HFFc6 (cell line): ENCODE results near the gene ACP7. TPM values are rescaled to one million over a fixed set of nuclear protein-coding genes. Genes with fewer than 3 reads are reported as not detected.

Experiments used
- DNase-seq: peaks from one replicate; pipeline ENCODE4 v3.0.0-alpha.2; 2018
- H3K27ac Mint-ChIP-seq: 2 replicates; pipeline ENCODE4 v1.8.0; 2020; ENCODE audit warnings: mild to moderate bottlenecking, mixed read lengths
- H3K27me3 Mint-ChIP-seq: 2 replicates; pipeline ENCODE4 v1.8.0; 2021; ENCODE audit warnings: mild to moderate bottlenecking, moderate library complexity, mixed read lengths; ENCODE audit not compliant: insufficient read depth
- H3K36me3 Mint-ChIP-seq: 2 replicates; pipeline ENCODE4 v1.8.0; 2021; ENCODE audit warnings: low read depth, mixed read lengths
- H3K4me1 Mint-ChIP-seq: 2 replicates; pipeline ENCODE4 v1.8.0; 2020; ENCODE audit warnings: low read depth, mixed read lengths
- H3K4me3 Mint-ChIP-seq: 2 replicates; pipeline ENCODE4 v1.8.0; 2020; ENCODE audit warnings: mild to moderate bottlenecking, moderate library complexity, mixed read lengths
- H3K9me3 Mint-ChIP-seq: 2 replicates; pipeline ENCODE4 v1.8.0; 2020; ENCODE audit warnings: mild to moderate bottlenecking, mixed read lengths
- CTCF ChIP-seq: fragments of 200-600 bp; sonication (generic); IDR thresholded peaks from 2 replicates; pipeline ENCODE4 v1.5.0; 2021; ENCODE audit warnings: antibody characterized with exemption, mild to moderate bottlenecking
- total RNA-seq, 6 experiments: library from RNA; stranded (reverse); fragmentation: NEBNext Ultra II Directional; extraction: Animal tissue kit (Norgen Biotek cat#: 25700); gene quantifications; 2 replicates in 1 of 6; 3 replicates in 5 of 6; pipeline ENCODE4 v1.2.3, GENCODE V29; 2021

Gene ACP7
- total RNA-seq, 6 experiments from 2014 or later: not detected

- no peak overlapping the region for H3K4me3 Mint-ChIP-seq
- no peaks in the 10 kb centered on the region for H3K4me1 Mint-ChIP-seq
- no peak for TF ChIP-seq CTCF
- no peak overlapping the region for H3K27ac Mint-ChIP-seq
- 0 out of 2 replicates have a peak, but pooled peaks cover under 1% of the 10 kb centered on the region for H3K9me3 Mint-ChIP-seq
- H3K27me3 Mint-ChIP-seq: peaks cover 27% of the 10 kb centered on the region
- no peaks in the 10 kb centered on the region for H3K36me3 Mint-ChIP-seq
- DNase-seq: no peak
Observed at GRCh38 chr19:39046037-39046821, 37.9 kb upstream of the ACP7 start.

GRCh38 chr19:39047073-39047472, 37.1 kb upstream of the ACP7 start:
- Mint-ChIP-seq H3K27ac (no peak overlapping the region), H3K36me3 (no peaks in the 10 kb centered on the region), H3K4me1 (no peaks in the 10 kb centered on the region), H3K27me3 (peaks cover 27% of the 10 kb centered on the region), H3K9me3 (no peaks in the 10 kb centered on the region), H3K4me3 (no peak overlapping the region)
- TF ChIP-seq CTCF: no peak
- no peak for DNase-seq

- H3K4me3 Mint-ChIP-seq: no peak overlapping the region
- no peaks in the 10 kb centered on the region; the same call in 1 of the 2 replicates for H3K9me3 Mint-ChIP-seq
- no peak for DNase-seq
- 0 out of 2 replicates have a peak, but pooled peaks cover 4% of the 10 kb centered on the region for H3K36me3 Mint-ChIP-seq
- peaks cover 15% of the 10 kb centered on the region for H3K27me3 Mint-ChIP-seq
- no peak overlapping the region for H3K27ac Mint-ChIP-seq
- peak; percentile 99 for TF ChIP-seq CTCF
- H3K4me1 Mint-ChIP-seq: no peaks in the 10 kb centered on the region
Observed at GRCh38 chr19:39052243-39052746, 31.9 kb upstream of the ACP7 start.

- Mint-ChIP-seq H3K4me3 (no peak overlapping the region), H3K4me1 (no peaks in the 10 kb centered on the region), H3K9me3 (no peaks in the 10 kb centered on the region; the same call in 1 of the 2 replicates), H3K27me3 (peaks cover 17% of the 10 kb centered on the region), H3K27ac (no peak overlapping the region), H3K36me3 (0 out of 2 replicates have a peak, but pooled peaks cover 4% of the 10 kb centered on the region)
- no peak for DNase-seq
- no peak for TF ChIP-seq CTCF
Observed at GRCh38 chr19:39052846-39053245, 31.3 kb upstream of the ACP7 start.

- H3K9me3 Mint-ChIP-seq: no peaks in the 10 kb centered on the region; the same call in 1 of the 2 replicates
- H3K36me3 Mint-ChIP-seq: 0 out of 2 replicates have a peak, but pooled peaks cover 4% of the 10 kb centered on the region
- DNase-seq: no peak
- no peak overlapping the region for H3K4me3 Mint-ChIP-seq
- peaks cover 21% of the 10 kb centered on the region for H3K27me3 Mint-ChIP-seq
- H3K4me1 Mint-ChIP-seq: no peaks in the 10 kb centered on the region
- no peak for TF ChIP-seq CTCF
- no peak overlapping the region for H3K27ac Mint-ChIP-seq
Observed at GRCh38 chr19:39053276-39054090, 30.7 kb upstream of the ACP7 start.
